Measurements from ENCODE around the gene MX2.

MX2 gene

GRCh38 chr21:41367301-41367944 is 5.6 kb downstream of the MX2 start:
- Mint-ChIP-seq H3K4me3 (no peak overlapping the region), H3K27me3 (no peaks in the 10 kb centered on the region), H3K9me3 (peaks cover 0 to 4% of the 10 kb centered on the region in 2 donors), H3K4me1 (peaks cover 79% of the 10 kb centered on the region), H3K27ac (peak overlapping the region; percentile 0 to 35)
- DNase-seq: no peak
- no peak for ATAC-seq

DNA sequence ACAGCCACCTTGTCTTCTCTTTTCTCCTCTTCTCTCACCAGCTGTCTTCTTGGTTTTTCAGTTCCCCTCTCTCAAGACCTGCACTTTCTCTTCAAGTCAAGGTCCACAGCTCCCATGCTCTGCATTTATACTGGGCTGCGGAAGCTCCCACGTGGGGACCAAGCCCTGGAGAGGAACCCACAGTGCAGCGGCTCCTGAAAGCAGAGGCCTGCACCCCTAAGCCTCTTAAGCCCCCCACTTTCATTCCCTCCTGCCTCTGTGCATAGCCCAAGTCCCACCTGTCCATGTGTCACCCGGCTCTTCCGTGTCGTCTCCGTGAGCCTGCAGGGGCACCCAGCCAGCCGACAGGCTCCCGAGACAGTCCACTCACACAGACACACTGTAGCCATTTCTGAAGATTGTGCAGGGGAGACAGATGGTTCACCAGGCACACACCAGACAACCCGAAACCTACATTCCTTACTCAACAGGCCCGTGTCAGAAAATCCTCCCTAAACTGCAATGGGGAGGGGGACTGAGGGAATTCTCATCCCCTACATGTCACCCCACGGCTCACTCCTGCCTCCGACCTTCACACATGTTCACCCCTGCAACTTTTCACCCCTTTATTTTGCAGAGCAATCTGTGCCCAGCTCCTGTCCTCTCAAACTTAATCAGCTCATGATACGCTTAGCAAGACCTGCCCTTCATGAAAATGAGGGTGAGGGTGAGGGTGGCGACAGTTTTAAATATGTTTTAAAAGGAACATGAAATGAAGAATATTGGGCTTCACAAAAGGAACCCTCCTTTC is 6.3 kb downstream of the MX2 start:
- Mint-ChIP-seq H3K27ac (peak overlapping the region; percentile 93 to 98), H3K27me3 (no peaks in the 10 kb centered on the region), H3K4me1 (peaks cover 77% of the 10 kb centered on the region), H3K9me3 (peaks cover 0 to 4% of the 10 kb centered on the region in 2 donors), H3K4me3 (peak overlapping the region in 1 of 2 donors; percentile 87)
- no peak for ATAC-seq
- DNase-seq: no peak

- H3K4me3 Mint-ChIP-seq: peak overlapping the region; percentile 87 to 90
- peaks cover 77% of the 10 kb centered on the region for H3K4me1 Mint-ChIP-seq
- no peak for ATAC-seq
- no peak for DNase-seq
- H3K27me3 Mint-ChIP-seq: no peaks in the 10 kb centered on the region
- H3K9me3 Mint-ChIP-seq: peaks cover 0 to 4% of the 10 kb centered on the region in 2 donors
- peak overlapping the region; percentile 93 to 98 for H3K27ac Mint-ChIP-seq
These were observed 6.9 kb downstream of the MX2 start for GRCh38 chr21:41368735-41369104.

DNA sequence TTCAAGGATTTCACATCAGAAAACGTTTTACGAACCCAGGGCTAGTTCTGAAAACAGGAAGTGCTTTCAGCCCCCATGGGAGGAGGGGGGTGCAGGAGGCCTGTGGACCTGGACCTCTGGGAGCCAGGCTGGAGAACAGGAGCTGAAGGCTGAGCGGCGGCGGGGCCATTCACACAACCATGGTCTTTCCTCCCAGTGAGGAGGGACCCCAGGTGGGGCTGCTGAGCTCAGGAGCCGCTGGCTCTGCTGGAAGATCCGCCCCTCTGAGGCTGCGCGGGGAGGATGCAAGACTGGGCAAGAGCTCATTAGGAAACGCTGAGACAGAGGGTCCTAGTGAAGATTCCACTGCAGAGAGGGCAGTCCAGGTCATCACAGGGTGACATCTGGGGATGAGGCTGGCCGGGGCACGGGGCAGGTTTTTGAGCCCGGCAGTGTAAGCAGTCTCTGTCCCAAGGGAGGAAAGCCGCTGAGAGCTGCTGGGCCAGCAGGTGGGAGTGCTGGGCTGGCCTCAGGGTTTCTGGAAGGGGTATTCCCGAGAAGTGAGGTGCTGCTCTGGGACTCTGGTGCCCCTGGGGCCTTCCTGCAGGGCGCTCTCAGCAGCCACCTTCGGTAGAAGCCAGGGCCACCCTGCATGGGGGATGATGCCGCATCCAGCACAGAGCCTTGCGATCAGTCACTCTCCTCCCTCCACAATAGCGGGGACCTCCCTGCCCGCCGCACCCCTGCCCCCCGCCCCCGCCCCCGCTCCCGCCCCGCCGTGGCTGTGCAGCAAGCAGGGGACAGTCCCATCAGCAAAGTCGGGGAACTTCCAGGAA is 7.5 kb downstream of the MX2 start:
- H3K27ac Mint-ChIP-seq: peak overlapping the region; percentile 95 to 98
- no peaks in the 10 kb centered on the region for H3K27me3 Mint-ChIP-seq
- peaks cover 77% of the 10 kb centered on the region for H3K4me1 Mint-ChIP-seq
- H3K9me3 Mint-ChIP-seq: peaks cover 0 to 4% of the 10 kb centered on the region in 2 donors
- peak; percentile 84 for ATAC-seq
- DNase-seq: peak; percentile 42 to 52
- peak overlapping the region; percentile 87 to 90 for H3K4me3 Mint-ChIP-seq

DNA sequence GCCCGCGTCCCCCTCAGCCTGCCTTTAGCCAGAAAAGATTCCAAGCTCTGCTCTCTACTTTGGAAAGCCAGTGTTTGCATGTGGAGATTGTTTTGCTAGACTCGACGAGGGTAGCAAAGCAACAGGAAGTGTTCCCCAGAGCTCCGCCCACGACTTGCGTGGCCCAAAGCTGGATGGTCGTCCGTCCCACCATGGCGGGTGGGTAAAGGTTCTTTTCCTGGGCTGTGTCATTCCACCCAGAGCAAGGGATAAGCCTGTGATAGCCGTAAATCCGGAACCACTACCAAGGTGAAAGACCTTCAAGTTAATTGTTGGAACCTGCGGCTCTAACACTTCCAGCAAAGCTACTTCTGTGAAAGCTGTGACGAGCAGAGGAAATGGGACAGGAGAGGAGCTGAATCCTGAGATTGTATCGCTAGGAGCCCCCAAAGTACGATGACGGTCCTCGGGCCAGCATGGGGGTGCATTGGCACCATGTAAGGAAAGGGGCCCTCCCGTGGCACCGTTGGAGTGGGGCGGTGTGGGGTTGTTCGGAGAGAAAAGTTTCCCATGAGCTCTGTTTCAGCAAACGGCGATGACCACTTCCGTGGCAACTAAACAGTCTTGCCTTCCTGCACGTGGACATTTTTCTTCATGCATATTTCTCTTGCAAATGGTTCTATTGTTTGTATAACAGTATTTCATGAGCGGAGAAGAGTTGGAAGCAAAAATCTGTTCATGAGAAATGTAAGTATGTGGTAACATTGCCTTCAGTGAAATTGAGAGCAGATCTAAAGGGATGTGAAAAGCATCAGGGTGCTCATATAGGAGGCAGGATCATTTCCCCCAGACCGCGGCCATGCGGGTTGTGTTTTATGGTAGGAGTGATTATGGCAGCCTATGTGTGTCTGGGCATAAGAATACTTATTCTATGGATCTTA is 8.4 kb downstream of the MX2 start:
- peak overlapping the region; percentile 87 to 90 for H3K4me3 Mint-ChIP-seq
- peak overlapping the region; percentile 95 to 98 for H3K27ac Mint-ChIP-seq
- peak; percentile 42 to 52 for DNase-seq
- peaks cover 78% of the 10 kb centered on the region for H3K4me1 Mint-ChIP-seq
- no peaks in the 10 kb centered on the region for H3K27me3 Mint-ChIP-seq
- peak; percentile 62 for ATAC-seq
- peaks cover 0 to 4% of the 10 kb centered on the region in 2 donors for H3K9me3 Mint-ChIP-seq

DNA sequence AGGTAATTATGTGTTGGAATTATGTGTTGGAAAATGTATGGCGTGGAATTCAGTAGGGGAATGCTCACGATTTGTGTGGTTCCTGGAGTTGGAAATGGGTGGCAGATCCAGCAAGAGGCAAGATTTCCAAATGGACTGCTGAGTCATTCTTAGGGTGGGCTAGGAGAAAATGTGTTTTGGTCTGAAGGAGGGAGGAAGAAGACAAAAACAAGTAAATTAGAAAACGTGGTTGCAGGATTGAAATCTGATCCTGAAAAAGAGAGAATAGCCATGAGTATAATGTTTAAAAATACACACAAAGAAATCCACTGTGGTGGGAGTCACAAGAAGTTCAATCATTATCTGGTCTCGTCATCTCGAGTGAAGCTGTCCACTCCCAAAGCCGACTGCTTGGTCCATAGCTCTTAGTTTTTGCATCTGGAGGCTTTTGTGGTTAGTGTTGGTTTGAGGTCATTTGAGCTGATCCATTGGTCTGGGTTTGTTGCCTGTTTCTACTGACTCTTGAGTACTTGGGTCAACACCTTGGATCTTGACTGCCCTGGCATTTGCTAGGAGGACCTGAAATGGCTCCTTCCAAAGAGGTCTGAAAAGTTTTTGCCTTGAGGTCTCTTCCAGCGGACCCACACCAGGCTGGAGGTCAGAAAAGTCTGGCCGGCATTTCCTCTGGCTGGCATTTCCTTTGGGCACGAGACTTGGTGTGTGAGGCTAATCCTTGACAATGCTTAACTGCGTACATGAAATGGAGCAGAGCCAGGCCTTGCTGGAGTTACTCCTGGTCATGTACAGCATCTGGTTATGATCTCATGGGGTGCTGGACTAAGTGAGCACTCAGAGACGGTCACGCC is 9.2 kb downstream of the MX2 start:
- no peak for DNase-seq
- no peaks in the 10 kb centered on the region for H3K27me3 Mint-ChIP-seq
- peak overlapping the region; percentile 95 to 98 for H3K27ac Mint-ChIP-seq
- peaks cover 79% of the 10 kb centered on the region for H3K4me1 Mint-ChIP-seq
- ATAC-seq: no peak
- peaks cover 0 to 4% of the 10 kb centered on the region in 2 donors for H3K9me3 Mint-ChIP-seq
- H3K4me3 Mint-ChIP-seq: peak overlapping the region; percentile 87 to 90

GRCh38 chr21:41371685-41372030 is 9.8 kb downstream of the MX2 start:
- Mint-ChIP-seq H3K27ac (no peak overlapping the region), H3K27me3 (no peaks in the 10 kb centered on the region), H3K4me1 (peaks cover 76% of the 10 kb centered on the region), H3K4me3 (peak overlapping the region; percentile 87 to 90), H3K9me3 (peaks cover 0 to 4% of the 10 kb centered on the region in 2 donors)
- no peak for DNase-seq
- ATAC-seq: no peak

DNA sequence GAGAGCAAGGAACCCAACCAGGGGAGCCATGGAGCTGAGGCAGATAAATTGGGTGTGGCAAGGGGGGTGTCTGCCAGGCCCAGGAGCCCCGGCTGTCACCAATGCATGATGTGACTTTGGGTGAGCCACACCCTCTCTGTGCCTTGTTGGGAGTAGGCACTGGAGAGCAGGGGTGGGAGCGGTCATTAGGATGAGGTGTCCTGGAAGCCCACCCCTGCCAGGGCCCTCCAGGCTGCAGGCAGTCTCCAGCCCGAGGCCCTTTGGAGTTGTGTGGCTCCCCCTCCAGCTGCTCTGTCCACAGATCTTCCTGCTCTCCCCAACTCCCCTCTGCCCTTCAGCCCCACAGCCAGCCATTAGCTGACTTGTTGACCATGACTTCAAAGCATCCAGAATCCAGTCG is 11.4 kb downstream of the MX2 start:
- DNase-seq (no peak), ATAC-seq (no peak)
- no peak overlapping the region for H3K4me3 Mint-ChIP-seq
- H3K27ac Mint-ChIP-seq: peak overlapping the region in 1 of 2 donors; percentile 61
- H3K9me3 Mint-ChIP-seq: peaks cover 0 to 4% of the 10 kb centered on the region in 2 donors
- peaks cover 64% of the 10 kb centered on the region for H3K4me1 Mint-ChIP-seq
- no peaks in the 10 kb centered on the region for H3K27me3 Mint-ChIP-seq

DNA sequence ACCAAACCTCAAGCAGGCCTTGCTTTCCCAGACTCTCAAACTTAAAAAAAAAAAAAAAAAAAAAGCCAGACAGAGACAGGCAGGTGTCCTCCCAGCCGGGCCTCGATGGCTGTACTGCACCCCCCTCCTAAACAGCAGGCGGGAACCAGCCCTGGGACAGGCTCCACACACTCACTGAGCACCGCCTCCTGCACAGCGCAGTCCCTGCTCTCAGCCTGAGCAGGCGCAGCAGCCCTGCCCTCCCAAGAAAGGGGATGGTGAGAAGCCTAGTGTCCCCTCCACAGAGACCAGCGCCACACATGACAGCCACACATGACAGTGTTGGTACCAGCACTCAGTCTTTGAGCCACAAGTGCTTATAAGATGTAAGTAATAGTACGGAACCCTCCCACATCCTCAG is 11.9 kb downstream of the MX2 start:
- DNase-seq (no peak), ATAC-seq (no peak)
- Mint-ChIP-seq H3K4me1 (peaks cover 59% of the 10 kb centered on the region), H3K27me3 (no peaks in the 10 kb centered on the region), H3K4me3 (no peak overlapping the region), H3K27ac (no peak overlapping the region), H3K9me3 (peaks cover 0 to 4% of the 10 kb centered on the region in 2 donors)

DNA sequence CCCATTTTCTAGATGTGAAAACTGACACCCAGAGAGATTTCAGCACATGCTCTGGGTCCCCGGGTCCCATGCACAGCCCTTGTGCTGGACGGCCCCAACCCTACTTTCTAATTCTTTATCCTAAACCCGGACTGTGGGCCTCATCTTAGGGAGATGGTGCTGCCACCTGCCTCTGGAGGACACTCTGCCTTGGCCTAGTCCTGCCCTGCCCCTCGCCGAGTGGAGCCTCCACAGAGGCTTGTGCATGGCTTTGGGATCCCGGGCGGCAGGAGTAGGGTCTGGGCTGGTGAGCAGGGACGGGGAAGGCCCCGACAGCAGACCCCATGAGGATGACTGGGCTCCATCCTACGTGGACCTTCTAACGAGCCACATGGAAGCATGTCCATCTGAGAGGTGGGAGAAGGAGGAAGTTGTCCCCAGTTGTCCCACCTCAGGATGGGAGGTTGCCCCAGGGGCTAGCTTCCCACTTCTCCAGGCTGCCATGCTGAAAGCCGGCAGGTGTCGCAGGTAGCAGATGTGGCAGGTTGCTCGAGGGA is 12.4 kb downstream of the MX2 start:
- DNase-seq (no peak), ATAC-seq (no peak)
- Mint-ChIP-seq H3K9me3 (peaks cover 0 to 4% of the 10 kb centered on the region in 2 donors), H3K4me1 (peaks cover 55% of the 10 kb centered on the region), H3K27ac (no peak overlapping the region), H3K4me3 (no peak overlapping the region), H3K27me3 (no peaks in the 10 kb centered on the region)

DNA sequence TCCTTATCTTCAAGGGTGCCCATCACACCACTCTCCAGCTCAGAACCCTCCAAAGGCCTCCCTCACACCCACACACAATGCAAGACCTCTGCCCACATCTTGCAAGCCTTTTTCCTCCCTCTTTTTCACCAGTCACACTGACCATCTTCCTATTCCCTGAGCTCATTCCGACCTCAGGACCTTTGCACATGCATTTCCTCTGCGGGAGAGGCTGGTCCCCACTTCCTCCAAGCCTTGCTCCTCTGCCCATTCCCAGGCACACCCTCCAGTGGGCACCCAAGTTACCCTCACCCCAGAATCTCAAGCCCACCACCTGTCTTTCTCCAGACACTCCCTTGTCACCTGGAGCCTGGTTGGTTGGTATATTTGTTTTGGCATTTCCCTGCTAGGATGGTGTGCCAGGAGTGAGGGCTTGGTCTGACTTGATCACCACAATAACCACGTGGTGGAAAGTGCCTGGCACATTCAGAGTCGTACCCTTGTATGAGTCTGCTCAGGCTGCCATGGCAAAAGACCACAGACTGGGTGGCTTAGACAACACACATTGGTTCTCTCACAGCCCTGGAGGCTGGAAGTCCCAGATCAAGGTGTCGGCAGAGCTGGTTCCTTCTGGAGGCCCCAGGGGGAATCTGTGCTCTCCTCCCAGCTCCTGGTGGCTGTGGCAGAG is 13.2 kb downstream of the MX2 start:
- DNase-seq: peak in 1 of 2 donors; percentile 53
- peaks cover 51% of the 10 kb centered on the region for H3K4me1 Mint-ChIP-seq

GRCh38 chr21:41375875-41376274 is 14.0 kb downstream of the MX2 start:
- peaks cover 42% of the 10 kb centered on the region for H3K4me1 Mint-ChIP-seq
- ATAC-seq: no peak
- H3K27me3 Mint-ChIP-seq: no peaks in the 10 kb centered on the region
- peak overlapping the region in 1 of 2 donors; percentile 40 for H3K27ac Mint-ChIP-seq
- DNase-seq: no peak
- H3K4me3 Mint-ChIP-seq: no peak overlapping the region
- H3K9me3 Mint-ChIP-seq: peaks cover 0 to under 1% of the 10 kb centered on the region in 2 donors

More for the DNA sequence above, 13.2 kb downstream of the MX2 start:
- peaks cover 0 to 4% of the 10 kb centered on the region in 2 donors for H3K9me3 Mint-ChIP-seq
- peak; percentile 89 for ATAC-seq
- H3K4me3 Mint-ChIP-seq: no peak overlapping the region
- peak overlapping the region; percentile 23 to 93 for H3K27ac Mint-ChIP-seq
- H3K27me3 Mint-ChIP-seq: no peaks in the 10 kb centered on the region

- H3K4me1 Mint-ChIP-seq: peaks cover 29% of the 10 kb centered on the region
- H3K9me3 Mint-ChIP-seq: no peaks in the 10 kb centered on the region
- DNase-seq (no peak), ATAC-seq (no peak)
- no peaks in the 10 kb centered on the region for H3K27me3 Mint-ChIP-seq
- H3K27ac Mint-ChIP-seq: no peak overlapping the region
- H3K4me3 Mint-ChIP-seq: no peak overlapping the region
These were observed 15.9 kb downstream of the MX2 start for GRCh38 chr21:41377715-41378114.
